CD4-positive, alpha-beta T cell treated with Interferon alpha-2 for 1 hour (primary cell): ENCODE results near the gene PTBP3.
"Not testable (repeated sequence)": the region's sequence is repeated elsewhere in the genome, so short reads cannot be mapped to it uniquely, and the experiment has no call there.

Experiments used
- DNase-seq, 2 donors: peaks; one replicate each; pipeline ENCODE4 v3.0.0-alpha.2; 2020 to 2022

Gene PTBP3

GRCh38 chr9:112316258-112316943 lies 17.0 kb downstream of the PTBP3 start:
- DNase-seq: no peak

- no peak for DNase-seq
These were observed 17.8 kb downstream of the PTBP3 start for GRCh38 chr9:112315331-112316257.

- no peak for DNase-seq
These were observed 21.3 kb downstream of the PTBP3 start for GRCh38 chr9:112312139-112312538.

GRCh38 chr9:112311497-112311896 lies 21.9 kb downstream of the PTBP3 start:
- DNase-seq: no peak

- no peak for DNase-seq
These were observed 22.6 kb downstream of the PTBP3 start for GRCh38 chr9:112310826-112311225.

GRCh38 chr9:112308588-112308987 lies 24.8 kb downstream of the PTBP3 start:
- no peak for DNase-seq

GRCh38 chr9:112301420-112301819 lies 32.0 kb downstream of the PTBP3 start:
- DNase-seq: no peak

GRCh38 chr9:112299514-112299913 lies 33.9 kb downstream of the PTBP3 start:
- no peak for DNase-seq

- DNase-seq: no peak
These were observed 36.5 kb downstream of the PTBP3 start for GRCh38 chr9:112296929-112297328.

- no peak for DNase-seq
These were observed 38.2 kb downstream of the PTBP3 start for GRCh38 chr9:112295174-112295573.

- no peak for DNase-seq
These were observed 45.4 kb downstream of the PTBP3 start for GRCh38 chr9:112288029-112288428.

GRCh38 chr9:112286926-112287325 lies 46.5 kb downstream of the PTBP3 start:
- DNase-seq: no peak

GRCh38 chr9:112285056-112285455 lies 48.4 kb downstream of the PTBP3 start:
- DNase-seq: no peak

GRCh38 chr9:112283582-112284253 lies 49.7 kb downstream of the PTBP3 start:
- no peak for DNase-seq

GRCh38 chr9:112282841-112283240 lies 50.6 kb downstream of the PTBP3 start:
- DNase-seq: not testable (repeated sequence)

GRCh38 chr9:112280904-112281303 lies 52.5 kb downstream of the PTBP3 start:
- no peak for DNase-seq

GRCh38 chr9:112279501-112279900 lies 53.9 kb downstream of the PTBP3 start:
- DNase-seq: no peak

GRCh38 chr9:112278152-112278551 lies 55.3 kb downstream of the PTBP3 start:
- DNase-seq: no peak

- no peak for DNase-seq
These were observed 58.8 kb downstream of the PTBP3 start for GRCh38 chr9:112274600-112274999.

- no peak for DNase-seq
These were observed 59.5 kb downstream of the PTBP3 start for GRCh38 chr9:112273876-112274275.

- no peak for DNase-seq
These were observed 61.8 kb downstream of the PTBP3 start for GRCh38 chr9:112271466-112272098.

- no peak for DNase-seq
These were observed 65.0 kb downstream of the PTBP3 start for GRCh38 chr9:112268413-112268812.

- not testable (repeated sequence) for DNase-seq
These were observed 66.3 kb downstream of the PTBP3 start for GRCh38 chr9:112267086-112267485.
